NOMO-1 (cell line): ENCODE data around the gene SRSF3.
A peak's percentile ranks its signal among the peaks of the same experiment; 100 is the strongest.

Source experiments
- DNase-seq, 2 experiments: peaks; one replicate each; lab custom pipeline; 2025; ENCODE audit not compliant: unreplicated experiment in 2 of 2; lab: John Stamatoyannopoulos, UW

Gene SRSF3

GRCh38 chr6:36594029-36594815 lies at the start of gene SRSF3:
SRSF3 (plus strand) TSS chr6:36594362; CDS start chr6:36596763, 2,401 bp downstream.
- peak; percentile 98 to 99 for DNase-seq

GRCh38 chr6:36545767-36546307 lies 48.3 kb upstream of the SRSF3 start:
- DNase-seq: no peak

GRCh38 chr6:36546308-36546919 lies 47.7 kb upstream of the SRSF3 start:
- peak; percentile 27 to 33 for DNase-seq

GRCh38 chr6:36546920-36547645 lies 47.1 kb upstream of the SRSF3 start, which contains the start of gene STK38:
STK38 (minus strand) TSS chr6:36547479; CDS start chr6:36540202, 7,277 bp downstream.
- peak; percentile 90 to 91 for DNase-seq

DNA sequence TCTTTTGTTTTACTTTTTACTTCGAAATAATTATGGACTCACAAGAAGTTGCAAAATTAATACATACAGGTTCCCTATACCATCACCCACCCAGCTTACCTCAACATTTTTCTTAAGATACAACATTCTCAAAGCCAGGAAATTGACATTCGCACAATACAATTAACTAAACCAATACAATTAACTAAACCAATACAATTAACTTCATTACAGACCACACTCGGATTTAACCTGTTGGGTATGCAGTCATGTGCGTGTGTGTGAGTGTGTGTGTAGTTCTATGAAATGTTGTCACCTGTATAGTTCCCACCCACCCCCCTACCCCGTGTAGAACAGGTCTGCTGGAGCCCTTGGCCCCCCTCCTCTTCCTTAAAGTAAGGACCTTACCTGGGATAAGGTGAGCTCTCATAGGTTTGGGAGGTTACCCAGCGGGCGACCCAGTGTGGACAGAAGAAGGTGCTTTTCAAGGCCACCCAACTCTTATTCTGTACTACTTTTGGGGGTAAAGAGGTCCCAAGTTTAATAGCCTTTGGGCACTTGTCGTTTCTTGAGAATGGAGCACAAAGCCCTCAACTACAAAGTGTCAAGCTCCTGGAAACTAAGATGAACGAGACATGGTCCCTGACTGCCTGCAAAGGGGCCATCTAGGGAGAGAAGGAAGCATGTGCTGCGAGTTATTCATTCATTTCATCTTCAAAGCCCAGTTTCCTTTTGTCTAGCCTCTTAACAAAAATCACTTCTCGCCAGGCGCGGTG lies 46.3 kb upstream of the SRSF3 start:
- no peak for DNase-seq

DNA sequence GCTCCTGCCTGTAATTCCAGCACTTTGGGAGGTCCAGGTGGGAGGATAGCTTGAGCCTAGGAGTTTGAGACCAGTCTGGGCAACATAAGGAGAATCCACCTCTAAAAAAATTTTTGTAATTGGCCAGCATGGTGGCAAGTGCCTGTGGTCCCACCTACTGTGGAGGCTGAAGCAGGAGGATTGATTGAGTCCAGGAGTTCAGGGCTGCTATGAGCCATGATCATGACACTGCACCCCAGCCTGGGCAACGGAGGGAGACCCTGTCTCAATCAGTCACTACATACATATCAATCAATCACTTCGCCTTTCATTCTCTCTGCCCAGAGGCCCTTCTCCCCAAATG lies 45.8 kb upstream of the SRSF3 start:
- DNase-seq: no peak

GRCh38 chr6:36550473-36551000 lies 43.6 kb upstream of the SRSF3 start:
- DNase-seq: no peak

DNA sequence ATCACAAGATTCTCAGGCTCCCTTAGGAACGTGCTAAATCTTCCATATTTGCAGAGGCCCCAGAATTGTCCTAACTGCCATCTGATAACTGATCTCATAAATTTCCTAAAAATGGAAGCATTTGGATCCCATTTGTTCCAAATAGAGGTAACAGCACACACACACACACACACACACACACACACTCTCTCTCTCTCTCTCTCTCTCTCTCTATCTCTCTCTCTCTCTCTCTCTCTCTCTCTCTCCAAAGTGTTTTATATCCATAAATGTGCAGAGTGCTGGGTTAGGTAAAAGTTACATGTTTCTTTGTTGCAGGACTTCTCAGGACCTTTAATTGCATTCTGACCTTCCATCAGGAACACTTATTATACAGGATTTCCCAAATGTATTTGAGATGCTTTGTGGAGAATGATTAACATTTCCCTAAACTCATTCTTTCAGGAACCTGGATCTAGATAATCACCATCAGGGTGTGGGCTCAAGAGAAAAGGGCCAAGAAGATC lies 38.4 kb upstream of the SRSF3 start:
- DNase-seq: no peak

DNA sequence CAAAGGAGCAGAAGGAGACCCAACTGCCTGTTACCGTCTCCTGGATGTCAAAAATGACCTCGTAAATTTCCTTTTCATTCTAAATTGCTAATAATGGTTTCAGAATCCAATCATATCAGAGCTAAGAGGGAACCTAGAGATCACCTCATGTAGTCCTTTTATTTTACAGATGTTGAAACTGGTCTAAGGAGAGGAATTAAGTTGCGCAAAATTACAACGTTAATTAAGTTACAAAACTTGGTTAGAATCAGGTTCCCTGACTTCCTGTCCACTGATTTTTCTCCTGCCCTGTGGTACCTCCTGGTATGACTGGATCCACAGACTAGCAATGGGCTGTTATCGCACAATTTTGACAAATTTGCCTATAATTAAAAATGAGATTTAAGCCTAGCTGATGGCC lies 37.9 kb upstream of the SRSF3 start:
- peak; percentile 35 to 86 for DNase-seq

GRCh38 chr6:36559011-36559793 lies 35.0 kb upstream of the SRSF3 start:
- DNase-seq: peak in 1 of 2 experiments; percentile 10

- DNase-seq: no peak
These were observed 33.3 kb upstream of the SRSF3 start for GRCh38 chr6:36560822-36561221.

DNA sequence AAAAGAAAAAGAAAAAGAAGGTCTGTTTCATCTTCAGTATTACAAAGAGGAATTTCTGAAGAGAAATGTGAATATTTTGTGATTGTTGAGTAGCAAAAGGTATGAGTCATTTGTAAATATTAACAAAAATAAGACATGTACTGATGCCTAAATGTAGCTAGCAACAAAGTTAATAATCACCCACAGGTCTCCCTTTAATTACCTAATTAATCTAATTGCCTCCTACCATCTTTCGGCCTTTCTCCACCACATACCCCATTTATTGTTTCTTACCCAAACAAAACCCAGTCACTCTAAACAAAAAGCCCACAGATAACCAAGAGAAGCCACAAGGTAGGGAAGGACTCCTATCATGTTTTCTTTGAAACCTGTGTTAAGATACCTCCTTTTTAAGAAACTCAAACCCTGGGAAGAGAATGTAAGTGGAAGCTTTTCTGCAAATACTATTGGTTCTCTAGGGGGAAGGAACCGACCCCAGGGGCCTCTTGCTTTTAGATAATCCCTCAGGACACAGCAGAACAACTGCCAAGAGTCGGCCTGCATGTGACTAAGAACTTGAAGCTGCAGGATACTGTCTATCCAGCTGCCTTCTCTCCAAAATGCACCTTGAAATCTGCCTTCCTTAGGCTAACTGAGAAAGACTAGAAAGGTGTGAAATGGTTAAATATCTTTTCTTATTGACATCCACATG lies 30.8 kb upstream of the SRSF3 start:
- no peak for DNase-seq

DNA sequence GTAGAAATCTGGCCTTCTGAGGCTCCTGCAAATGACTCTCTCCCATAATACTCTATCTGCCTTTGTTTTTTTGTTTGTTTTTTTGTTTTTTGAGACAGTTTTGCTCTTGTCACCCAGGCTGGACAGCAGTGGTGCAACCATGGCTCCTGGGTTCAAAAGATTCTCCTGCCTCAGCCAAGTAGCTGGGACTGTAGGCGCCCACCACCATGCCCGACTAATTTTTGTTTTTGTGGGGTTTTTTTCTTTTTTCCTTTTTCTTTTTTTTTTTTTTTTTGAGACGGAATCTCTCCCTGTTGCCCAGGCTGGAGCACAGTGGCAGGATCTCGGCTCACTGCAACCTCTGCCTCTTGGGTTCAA lies 30.3 kb upstream of the SRSF3 start:
- no peak for DNase-seq

- DNase-seq: peak; percentile 20 to 32
These were observed 27.7 kb upstream of the SRSF3 start for GRCh38 chr6:36566418-36566905.

DNA sequence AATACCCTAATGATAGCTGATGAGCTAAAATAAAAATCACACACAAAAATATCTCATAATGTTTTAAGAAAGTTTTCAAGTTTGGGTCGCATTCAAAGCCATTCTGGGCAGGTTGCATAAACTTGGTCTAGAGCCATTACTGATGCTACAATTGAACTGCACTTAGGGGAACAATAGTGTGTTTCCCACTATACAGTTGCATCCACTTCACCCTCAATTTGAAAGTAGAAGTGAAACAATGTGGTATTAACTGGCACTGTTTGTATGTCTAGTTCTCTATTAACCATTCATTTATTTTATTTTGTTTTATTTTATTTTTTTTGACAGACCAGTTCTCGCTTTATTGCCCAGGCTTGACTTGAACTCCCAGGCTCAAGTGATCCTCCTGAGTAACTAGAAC lies 23.9 kb upstream of the SRSF3 start:
- DNase-seq: peak in 1 of 2 experiments; percentile 17

GRCh38 chr6:36571122-36572043 lies 22.8 kb upstream of the SRSF3 start:
- DNase-seq: no peak
